Hair follicle dermal papilla cell (primary cell): ENCODE data around the gene ERH. TPM values are rescaled to one million over a fixed set of nuclear protein-coding genes. Genes with fewer than 3 reads are reported as not detected.

Experiments
- total RNA-seq: library from RNA; depleted of rRNA; stranded (reverse); fragments of >200 nt; gene quantifications from 2 replicates; pipeline ENCODE4 v1.2.3, GENCODE V29; 2012

ERH gene
- 61.8 and 94.6 TPM in 2 replicates for total RNA-seq

DNA sequence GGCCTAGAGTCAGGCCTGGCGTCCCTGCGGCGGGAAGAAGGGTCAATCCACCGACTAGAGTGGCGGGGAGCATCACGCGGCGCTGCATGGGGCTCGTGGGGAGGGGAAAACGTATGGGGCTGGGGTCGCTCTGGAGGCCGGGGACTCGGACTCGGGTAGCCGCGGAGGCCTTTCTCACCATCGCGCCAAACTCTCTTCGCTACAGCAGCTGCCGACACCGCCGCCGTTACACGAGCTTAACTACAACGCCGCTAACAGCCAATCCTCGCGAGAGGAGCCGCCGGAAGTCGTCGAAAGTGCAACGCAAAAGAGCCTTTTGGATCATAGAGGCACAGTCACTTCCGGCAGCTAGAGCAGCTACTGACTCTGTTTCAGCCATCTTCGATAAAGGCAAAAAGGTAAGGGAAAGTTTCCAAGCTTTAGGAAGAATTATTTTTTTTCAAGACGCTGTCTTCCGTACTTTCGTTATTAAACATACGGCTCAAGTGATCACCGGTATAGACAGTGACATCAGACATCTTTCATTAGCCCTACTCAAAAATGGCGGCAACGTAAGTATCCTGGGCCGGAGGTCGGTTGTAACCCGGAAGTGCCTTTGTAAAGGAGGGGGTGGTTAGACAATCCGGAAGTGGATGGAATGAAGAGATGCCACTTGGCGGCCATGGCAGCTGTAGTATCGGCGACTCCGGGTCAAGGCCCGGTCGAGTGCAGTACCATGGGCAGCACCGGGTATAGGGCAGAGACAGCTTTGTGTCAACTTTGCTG lies at the start of gene ERH, which contains the start of gene SLC39A9:
Gene ERH, minus strand, starts transcription at position 247 of the 765 bp plus-strand sequence. Its CDS starts 66 bp downstream, at position 181.
Gene SLC39A9, plus strand, starts transcription at position 640 of the 765 bp plus-strand sequence. CDS start 678 bp downstream, outside the sequence.

Other genes with a start within 250 kb of the ERH start
- 37.8 and 45.3 TPM in 2 replicates for gene DCAF5, start 245.2 kb downstream of the ERH start, total RNA-seq
- 27.3 and 27.4 TPM in 2 replicates for gene EXD2, start 206.8 kb downstream of the ERH start, total RNA-seq
- 4.0 and 4.9 TPM in 2 replicates for gene GALNT16, start 138.1 kb downstream of the ERH start, total RNA-seq
- gene SLC39A9, start 393 bp upstream of the ERH start, total RNA-seq = 141 and 159 TPM in 2 replicates
- under 0.01 and 0.24 TPM in 2 replicates for gene PLEKHD1, start 86.4 kb upstream of the ERH start, total RNA-seq
- not detected in 2 replicates for gene CCDC177, start 176.6 kb upstream of the ERH start, total RNA-seq
- gene SUSD6, start 213.3 kb upstream of the ERH start, total RNA-seq = 14.8 and 19.3 TPM in 2 replicates